Measurements from ENCODE around the gene OTUD6A. TPM values are rescaled to one million over a fixed set of nuclear protein-coding genes. Genes with fewer than 3 reads are reported as not detected.
A peak's percentile ranks its signal among the peaks of the same experiment; 100 is the strongest.

OTUD6A gene
- not detected for polyA plus RNA-seq (2013, experiment 1 of 2; ENCODE audit: insufficient read length)
- polyA plus RNA-seq (2013, experiment 2 of 2; ENCODE audit: insufficient read length), result not detected

- DNase-seq, result no peak
Measured at GRCh38 chrX:70062076-70062475, at the start of gene OTUD6A. OTUD6A (plus strand) TSS chrX:70062457; CDS start chrX:70062525, 68 bp downstream.

GRCh38 chrX:70012756-70013155, 49.5 kb upstream of the OTUD6A start:
- DNase-seq, result no peak

GRCh38 chrX:70013466-70014381, 48.5 kb upstream of the OTUD6A start:
- no peak for DNase-seq

GRCh38 chrX:70016513-70016912, 45.7 kb upstream of the OTUD6A start:
- no peak for DNase-seq

GRCh38 chrX:70022616-70023015, 39.6 kb upstream of the OTUD6A start:
- no peak for DNase-seq

GRCh38 chrX:70025464-70025863, 36.8 kb upstream of the OTUD6A start:
- DNase-seq, result peak; percentile 39

GRCh38 chrX:70026112-70026850, 36.0 kb upstream of the OTUD6A start:
- DNase-seq, result peak; percentile 54

- DNase-seq, result no peak
Measured at GRCh38 chrX:70026851-70027200, 35.4 kb upstream of the OTUD6A start.

GRCh38 chrX:70029863-70030262, 32.4 kb upstream of the OTUD6A start:
- DNase-seq, result no peak

- DNase-seq, result peak; percentile 62
Measured at GRCh38 chrX:70030301-70030767, 31.9 kb upstream of the OTUD6A start.

GRCh38 chrX:70032792-70033191, 29.5 kb upstream of the OTUD6A start:
- peak; percentile 6 for DNase-seq

GRCh38 chrX:70033348-70034051, 28.8 kb upstream of the OTUD6A start:
- peak; percentile 40 for DNase-seq

GRCh38 chrX:70034646-70035045, 27.6 kb upstream of the OTUD6A start:
- no peak for DNase-seq

GRCh38 chrX:70038515-70038914, 23.7 kb upstream of the OTUD6A start:
- DNase-seq, result no peak

- no peak for DNase-seq
Measured at GRCh38 chrX:70038951-70039350, 23.3 kb upstream of the OTUD6A start.

GRCh38 chrX:70039758-70040157, 22.5 kb upstream of the OTUD6A start:
- peak; percentile 29 for DNase-seq

GRCh38 chrX:70041993-70042392, 20.3 kb upstream of the OTUD6A start:
- no peak for DNase-seq

- DNase-seq, result peak; percentile 43
Measured at GRCh38 chrX:70042399-70043371, 19.6 kb upstream of the OTUD6A start.

GRCh38 chrX:70043685-70044084, 18.6 kb upstream of the OTUD6A start:
- DNase-seq, result no peak

GRCh38 chrX:70044541-70045245, 17.6 kb upstream of the OTUD6A start:
- peak; percentile 43 for DNase-seq

GRCh38 chrX:70046978-70047377, 15.3 kb upstream of the OTUD6A start:
- DNase-seq, result peak; percentile 83
